H1 (cell line): ENCODE results near the gene PANK3. TPM values are rescaled to one million over a fixed set of nuclear protein-coding genes. Genes with fewer than 3 reads are reported as not detected.

Experiments used
- CHD1 ChIP-seq: IDR thresholded peaks from 2 replicates; pipeline ENCODE4 v1.6.1; 2012; ENCODE audit warnings: low read depth, low read length, improper control_type of control experiment
- PHF8 ChIP-seq: fragments of 200-600 bp; sonication (generic); conservative IDR thresholded peaks from 2 replicates; pipeline ENCODE4 v1.7.1; 2012; ENCODE audit warnings: low read depth, mild to moderate bottlenecking, inconsistent platforms, low read length, moderate library complexity
- polyA plus RNA-seq, 7 experiments: library from polyadenylated mRNA; depleted of rRNA in 3 of 7; stranded (reverse) in 5 of 7; unstranded in 2 of 7; fragments of >200 nt in 5 of 7; fragments of 200-250 nt in 2 of 7; gene quantifications; 1 replicate in 5 of 7; 2 replicates in 1 of 7; 4 replicates in 1 of 7; pipeline versions ENCODE4 v1.2.1 to v1.2.3, GENCODE V29; 2011 to 2013; ENCODE audit warnings: missing spikeins in 2 of 7, mixed read lengths in 2 of 7
- total RNA-seq: library from RNA; stranded (reverse); fragmentation: NEBNext Ultra II Directional; extraction: Animal tissue kit (Norgen Biotek cat#: 25700); gene quantifications from 2 replicates; pipeline ENCODE4 v1.2.1, GENCODE V29; 2021

Gene PANK3
- total and polyA plus RNA-seq, 2 of the 8 experiments (the other 6 are each of a cell fraction or from before 2014, with no cell fraction given) = 8.6 to 101 TPM

DNA sequence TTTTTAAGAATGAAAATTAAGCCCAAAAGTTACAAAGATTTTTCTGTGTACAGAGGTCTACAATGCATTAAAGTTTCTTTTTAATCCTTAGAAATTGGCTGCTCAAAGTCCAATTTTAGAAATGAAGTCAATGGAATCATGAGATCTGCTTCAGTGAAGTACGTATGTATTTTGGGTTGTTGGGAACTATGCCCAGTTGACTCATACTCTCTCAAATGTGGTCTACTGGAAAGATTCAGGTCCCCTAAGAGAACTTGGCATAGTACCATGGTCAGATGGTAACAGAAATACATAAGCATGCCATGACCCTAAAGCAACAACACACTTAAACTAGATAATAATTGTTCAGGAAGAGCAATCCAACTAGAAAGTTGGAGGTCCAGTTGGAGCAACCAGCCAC lies 27.0 kb downstream of the PANK3 start (continued):
- TF ChIP-seq CHD1 (no peak), PHF8 (no peak)
- TF ChIP-seq, all 59 proteins: peak for 0
